ENCODE data around the gene DIPK1B. TPM values are rescaled to one million over a fixed set of nuclear protein-coding genes. Genes with fewer than 3 reads are reported as not detected.
"Not testable (repeated sequence)": the region's sequence is repeated elsewhere in the genome, so short reads cannot be mapped to it uniquely, and the experiment has no call there.

Gene DIPK1B
- total RNA-seq, 4 donors from 2014 or later = 19.4 to 23.6 (median 22.6) TPM

GRCh38 chr9:136707011-136707410 is 5.4 kb upstream of the DIPK1B start:
- intact Hi-C loops (cut with DNase I) = no loop called here
- H3K27me3 ChIP-seq = no peaks in the 10 kb centered on the region
- DNase-seq = no peak

GRCh38 chr9:136707849-136708517 is 4.4 kb upstream of the DIPK1B start:
- TF ChIP-seq POLR2A (IDR thresholded peaks at IDR 0.05) = no peak
- no peak for TF ChIP-seq CTCF (IDR thresholded peaks at IDR 0.05)
- 82 to 85% methylated on average over 19 to 22 of the region's 22 CpGs for WGBS, 2 donors
- intact Hi-C loops (cut with DNase I) = no loop called here
- Histone ChIP-seq H3K9me3 (no peaks in the 10 kb centered on the region), H3K36me3 (no peaks in the 10 kb centered on the region), H3K4me1 (peaks cover 5 to 10% of the 10 kb centered on the region in 2 donors), H3K4me3 (replicated peaks in 1 of 3) (no peak overlapping the region), H3K27ac (no peak overlapping the region), H3K27me3 (no peaks in the 10 kb centered on the region)
- DNase-seq = no peak

More at GRCh38 chr9:136707011-136707410, 5.4 kb upstream of the DIPK1B start:
- no peaks in the 10 kb centered on the region for H3K9me3 ChIP-seq
- H3K27ac ChIP-seq = no peak overlapping the region
- H3K36me3 ChIP-seq = no peaks in the 10 kb centered on the region
- no peak overlapping the region for H3K4me3 ChIP-seq (replicated peaks in 1 of 3)
- peaks cover 4 to 5% of the 10 kb centered on the region in 2 donors for H3K4me1 ChIP-seq
- 93 to 95% methylated on average over 3 to 7 of the region's 7 CpGs for WGBS, 2 donors
- no peak for TF ChIP-seq CTCF (IDR thresholded peaks at IDR 0.05)

- H3K27me3 ChIP-seq = no peaks in the 10 kb centered on the region
- no peak overlapping the region for H3K4me3 ChIP-seq (replicated peaks in 1 of 3)
- no peaks in the 10 kb centered on the region for H3K9me3 ChIP-seq
- intact Hi-C loops (cut with DNase I) = no loop called here
- no peak for DNase-seq
- H3K36me3 ChIP-seq = no peaks in the 10 kb centered on the region
- H3K4me1 ChIP-seq = peaks cover 12 to 26% of the 10 kb centered on the region in 2 donors
- TF ChIP-seq POLR2A (IDR thresholded peaks at IDR 0.05) (no peak), CTCF (IDR thresholded peaks at IDR 0.05) (no peak)
- H3K27ac ChIP-seq = no peak overlapping the region
- 92 to 94% methylated on average over 16 to 24 of the region's 24 CpGs for WGBS, 2 donors
These were observed 2.8 kb upstream of the DIPK1B start for GRCh38 chr9:136709454-136710109.

- peak overlapping the region in 1 of 3 donors; percentile 10 for H3K27ac ChIP-seq
- no peak for DNase-seq
- no peak overlapping the region for H3K4me3 ChIP-seq (replicated peaks in 1 of 3)
- H3K36me3 ChIP-seq = no peaks in the 10 kb centered on the region
- no peaks in the 10 kb centered on the region for H3K27me3 ChIP-seq
- peaks cover 12 to 33% of the 10 kb centered on the region in 2 donors for H3K4me1 ChIP-seq
- no peak for TF ChIP-seq POLR2A (IDR thresholded peaks at IDR 0.05)
- no peak for TF ChIP-seq CTCF (IDR thresholded peaks at IDR 0.05)
- 85 to 92% methylated on average over 7 of the region's 7 CpGs for WGBS, 2 donors
- no peaks in the 10 kb centered on the region for H3K9me3 ChIP-seq
- intact Hi-C loops (cut with DNase I) = no loop called here
These were observed 1.8 kb upstream of the DIPK1B start for GRCh38 chr9:136710543-136710942.

DNA sequence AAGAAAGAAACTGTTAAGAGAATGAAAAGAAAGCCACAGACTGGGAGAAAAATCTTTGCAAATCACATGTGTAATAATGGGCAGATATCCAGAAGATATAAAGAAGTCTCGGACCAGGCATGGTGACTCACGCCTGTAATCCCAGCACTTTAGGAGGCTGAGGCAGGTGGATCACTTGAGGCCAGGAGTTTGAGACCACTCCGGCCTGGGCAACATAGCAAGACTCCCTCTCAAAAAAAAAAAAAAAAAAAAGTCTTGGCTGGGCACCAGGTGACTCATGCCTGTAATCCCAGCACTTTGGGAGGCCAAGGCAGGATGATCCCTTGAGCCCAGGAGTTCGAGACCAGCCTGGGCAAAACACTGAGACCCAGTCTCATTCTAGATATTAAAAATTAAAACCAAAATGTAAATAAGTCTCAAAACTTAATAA is 1.1 kb upstream of the DIPK1B start:
- H3K9me3 ChIP-seq; H3K27ac ChIP-seq; intact Hi-C loops (cut with DNase I); H3K4me3 ChIP-seq (replicated peaks in 1 of 3); H3K27me3 ChIP-seq; H3K36me3 ChIP-seq; DNase-seq: not testable (repeated sequence)
- 48 to 54% methylated on average over 4 of the region's 4 CpGs for WGBS, 2 donors
- peaks cover 12 to 33% of the 10 kb centered on the region in 2 donors for H3K4me1 ChIP-seq

Data from thyroid gland (tissue), 4 donors.